HepG2 (cell line): Measurements from ENCODE around the gene UNC5B. TPM values are rescaled to one million over a fixed set of nuclear protein-coding genes. Genes with fewer than 3 reads are reported as not detected.

Experiments used
- ATAC-seq: fragments of 200-7000 bp; cut with Tn5 transposase; 3 replicates; pipeline ENCODE4 v1.9.1; 2020; ENCODE audit warnings: mild to moderate bottlenecking, moderate library complexity
- BruUV-seq: library from RNA; stranded (reverse); fragments of 400-500 nt; replicated peaks from 2 replicates; lab custom pipeline; 2021; lab: Mats Ljungman, UMichigan
- CTCF ChIA-PET: fragments of 300-600 bp; formaldehyde crosslinking; extraction: SDS; loops from one replicate; lab custom pipeline; 2021; ENCODE audit warnings: low total read pairs, inconsistent platforms, low intra/inter-chr PET ratio; lab: Yijun Ruan, JAX
- POLR2A ChIA-PET: fragments of 350-600 bp; sonication (Branson Sonifier 250); formaldehyde crosslinking; loops from one replicate; lab custom pipeline; 2020; ENCODE audit warnings: antibody characterized with exemption, inconsistent platforms; lab: Yijun Ruan, JAX
- DNase-seq: peaks from one replicate; pipeline ENCODE4 v3.0.0-alpha.2; 2015; ENCODE audit warnings: low spot score
- FAIRE-seq: peaks from 3 replicates; lab custom pipeline; 2011; peaks lifted over from hg19 to GRCh38; lab: Jason Lieb, UNC
- H2AFZ ChIP-seq: one replicate; pipeline ENCODE4 v1.6.1; 2011; ENCODE audit warnings: low read length, inconsistent platforms
- H3K27ac ChIP-seq: fragments of 300-600 bp; 3 replicates; pipeline ENCODE4 v1.8.0; 2011; ENCODE audit warnings: mixed run types, mild to moderate bottlenecking, mixed read lengths, low read length, inconsistent platforms; ENCODE audit not compliant: insufficient read depth; ENCODE audit errors: extremely low read length
- H3K27me3 ChIP-seq, 2 experiments: fragments of 200-600 bp in 1 of 2; 2 replicates in 1 of 2; 3 replicates in 1 of 2; pipeline versions ENCODE4 v1.6.0 to v1.8.0; 2011; ENCODE audit warnings: low read length in 2 of 2, mild to moderate bottlenecking in 2 of 2, moderate library complexity in 2 of 2, inconsistent platforms in 1 of 2; ENCODE audit not compliant: insufficient read depth in 2 of 2, control insufficient read depth in 1 of 2
- H3K36me3 ChIP-seq, 2 experiments: fragments of 200-600 bp in 1 of 2; replicated peaks in 1 of 2; 2 replicates in 1 of 2; 3 replicates in 1 of 2; pipeline versions ENCODE4 v1.5.1 to v1.8.0; 2011; ENCODE audit warnings: low read length in 2 of 2, inconsistent platforms in 1 of 2; ENCODE audit not compliant: insufficient read depth in 2 of 2, control insufficient read depth in 1 of 2
- H3K4me1 ChIP-seq: 2 replicates; pipeline ENCODE4 v1.5.1; 2012; ENCODE audit warnings: low read length, inconsistent platforms; ENCODE audit not compliant: insufficient read depth
- H3K4me2 ChIP-seq: 2 replicates; pipeline ENCODE4 v1.6.0; 2011; ENCODE audit warnings: low read depth, low read length, inconsistent platforms
- H3K4me3 ChIP-seq, 3 experiments: fragments of 200-600 bp in 1 of 3; sonication (generic), shearing (Covaris generic) in 1 of 3; replicated peaks in 1 of 3; 2 replicates each; pipeline ENCODE4 v1.5.1; 2011 to 2016; ENCODE audit warnings: low read length in 3 of 3, inconsistent platforms in 2 of 3, low read depth in 2 of 3, mild to moderate bottlenecking in 2 of 3, control low read depth in 1 of 3, mixed read lengths in 1 of 3; ENCODE audit not compliant: insufficient read depth in 1 of 3
- H3K79me2 ChIP-seq: one replicate; pipeline ENCODE4 v1.6.1; 2011; ENCODE audit warnings: low read length, inconsistent platforms; ENCODE audit not compliant: insufficient read depth
- H3K9ac ChIP-seq: 2 replicates; pipeline ENCODE4 v1.6.0; 2011; ENCODE audit warnings: mild to moderate bottlenecking, low read depth, low read length, inconsistent platforms; ENCODE audit not compliant: insufficient read depth
- H3K9me3 ChIP-seq: 2 replicates; pipeline ENCODE4 v1.5.1; 2012; ENCODE audit warnings: mild to moderate bottlenecking, low read length
- H4K20me1 ChIP-seq: 2 replicates; pipeline ENCODE4 v1.6.0; 2011; ENCODE audit warnings: inconsistent platforms, mild to moderate bottlenecking, low read length, moderate library complexity; ENCODE audit not compliant: insufficient read depth
- CAMTA2 ChIP-seq: sonication (generic); formaldehyde crosslinking; IDR thresholded peaks from 2 replicates; pipeline ENCODE4 v1.4.0; 2020; ENCODE audit warnings: mild to moderate bottlenecking, missing genetic modification reagents, borderline replicate concordance
- EED ChIP-seq: sonication (generic); formaldehyde crosslinking; IDR thresholded peaks from 2 replicates; pipeline ENCODE4 v1.5.0; 2020; ENCODE audit warnings: mild to moderate bottlenecking, missing genetic modification reagents
- ZNF180 ChIP-seq: sonication (generic); formaldehyde crosslinking; IDR thresholded peaks from 2 replicates; pipeline ENCODE4 v1.4.0; 2020; ENCODE audit warnings: low read depth, missing genetic modification reagents, borderline replicate concordance
- ZNF510 ChIP-seq: sonication (generic); formaldehyde crosslinking; IDR thresholded peaks from 2 replicates; pipeline ENCODE4 v1.4.0; 2020; ENCODE audit warnings: low read depth, mild to moderate bottlenecking, missing genetic modification reagents
- WGBS: methylation state at CpG from one replicate; pipeline ENCODE4 v1.1.6; 2017; ENCODE audit warnings: low lambda C conversion rate; 5-methylcytosine and 5-hydroxymethylcytosine counted together
- in situ Hi-C: cut with HindIII; loops from 2 replicates; pipeline ENCODE4 v1.10.0; 2017; ENCODE audit warnings: low pct_unique_long_range_greater_than_20kb; ENCODE audit not compliant: extremely low pct_ligation_motif_present
- intact Hi-C: fragments of 100-400 bp; cut with micrococcal nuclease; formaldehyde crosslinking; loops from one replicate; pipeline ENCODE4 v1.10.0; 2022; ENCODE audit not compliant: unreplicated experiment
- polyA plus RNA-seq, 8 experiments: library from polyadenylated mRNA; depleted of rRNA in 3 of 8; stranded (reverse) in 7 of 8; unstranded in 1 of 8; fragments of >200 nt; fragmentation: Illumina TruSeq in 4 of 8; extraction: Trizol in 4 of 8; gene quantifications; 2 replicates each; pipeline versions ENCODE4 v1.2.1 to v1.2.3, GENCODE V29; 2011 to 2016; ENCODE audit warnings: low read depth in 4 of 8, missing spikeins in 1 of 8, mixed read lengths in 1 of 8; ENCODE audit not compliant: insufficient read depth in 1 of 8
- total RNA-seq, 5 experiments: library from RNA; depleted of rRNA; stranded (reverse); fragments of >200 nt; fragmentation: Illumina TruSeq; extraction: Trizol; gene quantifications; 2 replicates each; pipeline ENCODE4 v1.2.3, GENCODE V29; 2016; ENCODE audit warnings: low read depth in 1 of 5
- TF ChIP-seq, protein P1 (sequence below): sonication (generic); formaldehyde crosslinking; IDR thresholded peaks from 2 replicates; pipeline ENCODE4 v1.5.0; 2020; ENCODE audit warnings: mild to moderate bottlenecking, missing genetic modification reagents, moderate library complexity

Gene UNC5B
- total and polyA plus RNA-seq, 2 of the 13 experiments (the other 11 are each of a cell fraction or from before 2014, with no cell fraction given): 0.07 TPM

DNA sequence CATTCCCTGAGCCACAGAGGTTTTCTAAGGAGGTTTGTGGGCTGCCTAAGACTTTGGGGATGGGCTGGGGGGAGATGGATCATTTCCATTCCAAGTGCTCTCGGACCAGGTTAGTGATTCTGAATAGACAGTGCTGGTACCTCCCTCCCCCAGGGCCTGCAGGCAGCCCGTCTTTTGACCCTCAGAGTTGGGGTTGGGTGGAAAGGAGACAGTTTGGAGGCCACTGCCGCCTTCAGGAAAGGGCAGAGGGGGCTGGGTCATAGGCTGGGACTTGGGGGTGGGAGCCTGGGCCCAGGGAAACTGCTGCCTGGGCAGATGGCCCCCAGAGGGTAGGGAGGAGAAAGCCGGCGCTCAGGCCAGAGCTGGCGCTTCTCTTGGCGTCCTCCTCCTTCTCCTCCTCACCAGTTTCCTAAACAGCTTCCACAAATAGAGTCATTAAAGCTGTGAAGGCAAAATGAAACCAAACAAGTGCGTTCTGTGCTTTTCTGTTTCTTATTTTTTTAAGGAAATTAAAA lies 4.4 kb downstream of the UNC5B start:
- no peaks in the 10 kb centered on the region for H3K79me2 ChIP-seq
- ChIA-PET POLR2A (no interaction called here), CTCF (no interaction called here)
- no TSS peak for BruUV-seq
- ATAC-seq (no peak), DNase-seq (no peak), FAIRE-seq (no peak)
- in situ Hi-C loops (no loop called here), intact Hi-C loops (loop anchor here (10.0 kb wide), 1 partner anchor 292 kb away; no protein-coding TSS in a partner anchor)
- H4K20me1 ChIP-seq: no peaks in the 10 kb centered on the region
- H3K36me3 ChIP-seq: no peaks in the 10 kb centered on the region
- H3K4me2 ChIP-seq: peak overlapping the region; percentile 27
- peaks cover 20% of the 10 kb centered on the region for H3K4me1 ChIP-seq
- no peaks in the 10 kb centered on the region for H3K9me3 ChIP-seq
- H3K27me3 ChIP-seq: peaks cover 15 to 61% of the 10 kb centered on the region in 2 experiments
- H2AFZ ChIP-seq: no peak overlapping the region
- TF ChIP-seq ZNF510 (CRISPR knock-in tag) (no peak), ZNF180 (CRISPR knock-in tag) (no peak)
- H3K27ac ChIP-seq: no peak overlapping the region
- WGBS: 19% methylated on average over 8 of the region's 8 CpGs
- H3K9ac ChIP-seq: no peak overlapping the region
- H3K4me3 ChIP-seq: peak overlapping the region in 1 of 3 experiments; percentile 4; a peak in 1 of 6 replicates

DNA sequence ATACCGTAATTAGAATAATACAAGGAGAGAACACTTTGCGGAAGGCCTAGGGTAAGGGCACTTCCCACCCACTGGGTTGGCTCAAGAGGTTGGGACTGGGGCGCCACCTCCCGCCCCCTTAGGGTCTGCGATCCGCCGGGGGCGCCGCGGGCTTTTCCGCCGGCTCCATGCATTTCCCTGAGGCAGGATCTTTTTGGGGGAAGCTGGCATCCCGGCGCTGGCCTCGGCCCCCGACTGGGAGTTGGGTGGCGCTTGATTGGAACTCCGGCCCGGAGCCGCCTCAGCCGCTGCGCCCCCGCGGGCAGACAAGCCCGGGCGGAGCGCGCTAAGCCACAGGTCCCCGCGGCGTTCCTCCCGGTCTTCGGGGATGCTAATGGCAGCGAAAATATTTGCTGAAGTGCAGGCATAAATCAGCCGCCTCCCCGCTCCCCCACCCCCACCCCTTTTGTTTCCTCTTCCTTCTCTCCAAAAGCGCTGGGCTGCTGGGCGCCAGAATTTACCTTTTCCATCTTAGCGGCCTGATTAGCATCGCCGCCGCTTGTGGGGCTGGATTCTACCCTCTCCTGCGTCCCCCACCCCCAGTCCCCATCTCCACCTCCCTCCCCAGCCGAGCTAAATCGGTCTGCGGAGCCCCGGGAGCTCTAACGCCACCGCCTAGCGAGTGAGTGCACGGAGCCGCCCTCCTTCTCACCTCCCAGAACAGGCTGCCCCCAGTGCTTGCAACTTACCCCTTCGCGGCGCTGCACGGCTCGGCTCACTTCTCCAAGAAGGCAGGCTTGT lies 5.1 kb downstream of the UNC5B start:
- Histone ChIP-seq H3K27me3 (peaks cover 15 to 57% of the 10 kb centered on the region in 2 experiments), H3K4me3 (peak overlapping the region in 2 of 3 experiments; percentile 4 to 9; a peak in 1 of 6 replicates), H3K4me1 (peaks cover 15% of the 10 kb centered on the region), H3K9me3 (no peaks in the 10 kb centered on the region), H3K27ac (no peak overlapping the region), H3K9ac (no peak overlapping the region), H2AFZ (no peak overlapping the region), H3K36me3 (no peaks in the 10 kb centered on the region), H3K4me2 (peak overlapping the region; percentile 27), H4K20me1 (no peaks in the 10 kb centered on the region), H3K79me2 (no peaks in the 10 kb centered on the region)
- in situ Hi-C loops (no loop called here), intact Hi-C loops (loop anchor here (10.0 kb wide), 1 partner anchor 293 kb away; no protein-coding TSS in a partner anchor)
- ChIA-PET POLR2A (no interaction called here), CTCF (no interaction called here)
- FAIRE-seq (no peak), DNase-seq (no peak), ATAC-seq (no peak)
- no TSS peak for BruUV-seq
- 23% methylated on average over 38 of the region's 57 CpGs for WGBS
- no peak for TF ChIP-seq EED (CRISPR knock-in tag)
- TF ChIP-seq CAMTA2 (CRISPR knock-in tag): no peak
- TF ChIP-seq, protein P1, sequence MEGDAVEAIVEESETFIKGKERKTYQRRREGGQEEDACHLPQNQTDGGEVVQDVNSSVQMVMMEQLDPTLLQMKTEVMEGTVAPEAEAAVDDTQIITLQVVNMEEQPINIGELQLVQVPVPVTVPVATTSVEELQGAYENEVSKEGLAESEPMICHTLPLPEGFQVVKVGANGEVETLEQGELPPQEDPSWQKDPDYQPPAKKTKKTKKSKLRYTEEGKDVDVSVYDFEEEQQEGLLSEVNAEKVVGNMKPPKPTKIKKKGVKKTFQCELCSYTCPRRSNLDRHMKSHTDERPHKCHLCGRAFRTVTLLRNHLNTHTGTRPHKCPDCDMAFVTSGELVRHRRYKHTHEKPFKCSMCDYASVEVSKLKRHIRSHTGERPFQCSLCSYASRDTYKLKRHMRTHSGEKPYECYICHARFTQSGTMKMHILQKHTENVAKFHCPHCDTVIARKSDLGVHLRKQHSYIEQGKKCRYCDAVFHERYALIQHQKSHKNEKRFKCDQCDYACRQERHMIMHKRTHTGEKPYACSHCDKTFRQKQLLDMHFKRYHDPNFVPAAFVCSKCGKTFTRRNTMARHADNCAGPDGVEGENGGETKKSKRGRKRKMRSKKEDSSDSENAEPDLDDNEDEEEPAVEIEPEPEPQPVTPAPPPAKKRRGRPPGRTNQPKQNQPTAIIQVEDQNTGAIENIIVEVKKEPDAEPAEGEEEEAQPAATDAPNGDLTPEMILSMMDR (CRISPR knock-in tag): peak; percentile 18; the same call in 1 of the 2 replicates
